Fibroblast of the aortic adventitia (primary cell): Measurements from ENCODE around the gene XKR3. TPM values are rescaled to one million over a fixed set of nuclear protein-coding genes. Genes with fewer than 3 reads are reported as not detected.

Experiments
- small RNA-seq: library from RNA; depleted of rRNA; stranded (forward); fragments of <200 nt; gene quantifications from one replicate; pipeline ENCODE3, GENCODE V24; 2012
- total RNA-seq: library from RNA; depleted of rRNA; stranded (reverse); fragments of >200 nt; gene quantifications from 2 replicates; pipeline ENCODE4 v1.2.3, GENCODE V29; 2012; ENCODE audit warnings: low replicate concordance

The XKR3 gene
- total RNA-seq, 1 donor, result 0.09 TPM

Small RNAs within 50 kb of the gene (small RNA-seq; reads per million reads assigned to genes)
- not detected for gene GPM6BP3

Other genes with a start within 250 kb of the XKR3 start
- not detected in 2 replicates for gene CCT8L2, start 232.6 kb downstream of the XKR3 start, total RNA-seq
- not detected in 2 replicates for gene GAB4, start 182.8 kb upstream of the XKR3 start, total RNA-seq